ENCODE data around the gene PHF2.

The PHF2 gene

GRCh38 chr9:93651521-93651950, 75.2 kb downstream of the PHF2 start:
- ChIA-PET CTCF (no interaction called here), POLR2A (interaction anchor here (0.7 kb wide), 1 partner anchor 292 kb away, joined by 5 read pairs; no protein-coding TSS in a partner anchor)
- TF ChIP-seq ZNF561 (tag by site-specific recombination; IDR thresholded peaks at IDR 0.05; ENCODE audit: borderline replicate concordance) (no peak), ZNF707 (tag by site-specific recombination; IDR thresholded peaks at IDR 0.05) (no peak), ZNF658 (tag by site-specific recombination; IDR thresholded peaks at IDR 0.05) (no peak), EGR2 (tag by site-specific recombination; IDR thresholded peaks at IDR 0.05; ENCODE audit: low read depth) (no peak), ZNF626 (tag by site-specific recombination; IDR thresholded peaks at IDR 0.05) (no peak), ZNF664 (tag by site-specific recombination; IDR thresholded peaks at IDR 0.05) (no peak), ZNF221 (tag by site-specific recombination; IDR thresholded peaks at IDR 0.05; ENCODE audit: borderline replicate concordance) (no peak), RBAK (tag by site-specific recombination; IDR thresholded peaks at IDR 0.05) (no peak), ZBTB1 (tag by site-specific recombination; IDR thresholded peaks at IDR 0.05) (no peak), PATZ1 (tag by site-specific recombination; IDR thresholded peaks at IDR 0.05) (no peak), HOXA7 (CRISPR knock-in tag; IDR thresholded peaks at IDR 0.05; ENCODE audit: borderline replicate concordance) (no peak), ZNF530 (tag by site-specific recombination; IDR thresholded peaks at IDR 0.05; ENCODE audit: low read depth) (no peak)
- H3K36me3 ChIP-seq (ENCODE audit: control insufficient read depth in 2 of 2, insufficient read depth in 1 of 2, low read length in 2 of 2), result peaks cover 4 to 75% of the 10 kb centered on the region in 2 experiments; a peak in 2 of 3 replicates
- H3K27ac ChIP-seq (ENCODE audit: extremely low read depth, low read depth, low read length), result no peak overlapping the region
- H3K9me3 ChIP-seq (ENCODE audit: control insufficient read depth, insufficient read depth, low read depth, low read length), result no peaks in the 10 kb centered on the region
- H3K4me1 ChIP-seq (ENCODE audit: control insufficient read depth, insufficient read depth, low read length), result no peaks in the 10 kb centered on the region
- no peak overlapping the region for H3K4me3 ChIP-seq (ENCODE audit: low read depth, low read length)

- Histone ChIP-seq H3K9me3 (ENCODE audit: control insufficient read depth, insufficient read depth, low read depth, low read length) (no peaks in the 10 kb centered on the region), H3K4me3 (ENCODE audit: low read depth, low read length) (no peak overlapping the region), H3K36me3 (ENCODE audit: control insufficient read depth in 2 of 2, insufficient read depth in 1 of 2, low read length in 2 of 2) (peaks cover 4 to 78% of the 10 kb centered on the region in 2 experiments; a peak in 2 of 3 replicates), H3K4me1 (ENCODE audit: control insufficient read depth, insufficient read depth, low read length) (no peaks in the 10 kb centered on the region), H3K27ac (ENCODE audit: extremely low read depth, low read depth, low read length) (no peak overlapping the region)
- POLR2A ChIA-PET, result no interaction called here
- CTCF ChIA-PET, result interaction anchor here (0.6 kb wide), 1 partner anchor 86 kb away, joined by 3 read pairs; no protein-coding TSS in a partner anchor
- TF ChIP-seq ZNF157 (tag by site-specific recombination; IDR thresholded peaks at IDR 0.05), result no peak
- no peak for TF ChIP-seq GLI4 (tag by site-specific recombination; IDR thresholded peaks at IDR 0.05)
- TF ChIP-seq ZNF423 (tag by site-specific recombination; IDR thresholded peaks at IDR 0.05), result no peak
- TF ChIP-seq FEZF1 (tag by site-specific recombination; IDR thresholded peaks at IDR 0.05), result no peak
- TF ChIP-seq ZNF558 (tag by site-specific recombination; IDR thresholded peaks at IDR 0.05), result no peak
- TF ChIP-seq ZNF660 (tag by site-specific recombination; IDR thresholded peaks at IDR 0.05), result no peak
- no peak for TF ChIP-seq ZNF488 (tag by site-specific recombination; IDR thresholded peaks at IDR 0.05)
- no peak for TF ChIP-seq ZBTB26 (tag by site-specific recombination; optimal IDR thresholded peaks at IDR 0.05)
- TF ChIP-seq MZF1 (tag by site-specific recombination; IDR thresholded peaks at IDR 0.05; ENCODE audit: borderline replicate concordance), result no peak
- TF ChIP-seq ZNF16 (tag by site-specific recombination; IDR thresholded peaks at IDR 0.05; ENCODE audit: low read depth), result no peak
- no peak for TF ChIP-seq ZNF548 (tag by site-specific recombination; IDR thresholded peaks at IDR 0.05)
- TF ChIP-seq SP3 (tag by site-specific recombination; IDR thresholded peaks at IDR 0.05), result no peak
- TF ChIP-seq PATZ1 (tag by site-specific recombination; IDR thresholded peaks at IDR 0.05), result no peak
Observed at GRCh38 chr9:93652604-93653592, 76.5 kb downstream of the PHF2 start.

Data from HEK293 (cell line).